ENCODE data around the gene PEX11A.

GRCh38 chr15:89714775-89715174 is 24.2 kb upstream of the PEX11A start:
- TF ChIP-seq CTCF (IDR thresholded peaks at IDR 0.05; ENCODE audit: low read length) (no peak), EZH2 (IDR thresholded peaks at IDR 0.05; ENCODE audit: borderline replicate concordance, low read length) (no peak)

Data from OCI-LY1 (cell line).